HL-60 (cell line): ENCODE results near the gene EP400.

Experiments used
- GABPA ChIP-seq: IDR thresholded peaks from 2 replicates; pipeline ENCODE4 v1.6.1; 2012; ENCODE audit warnings: low read depth
- POLR2AphosphoS5 ChIP-seq: IDR thresholded peaks from 2 replicates; pipeline ENCODE4 v1.6.1; 2012; ENCODE audit warnings: low read depth
- TF ChIP-seq, protein P1 (sequence below): IDR thresholded peaks from one replicate; pipeline ENCODE4 v1.5.1; 2011; ENCODE audit warnings: low read length, control low read depth, inconsistent platforms; ENCODE audit not compliant: insufficient read depth

DNA sequence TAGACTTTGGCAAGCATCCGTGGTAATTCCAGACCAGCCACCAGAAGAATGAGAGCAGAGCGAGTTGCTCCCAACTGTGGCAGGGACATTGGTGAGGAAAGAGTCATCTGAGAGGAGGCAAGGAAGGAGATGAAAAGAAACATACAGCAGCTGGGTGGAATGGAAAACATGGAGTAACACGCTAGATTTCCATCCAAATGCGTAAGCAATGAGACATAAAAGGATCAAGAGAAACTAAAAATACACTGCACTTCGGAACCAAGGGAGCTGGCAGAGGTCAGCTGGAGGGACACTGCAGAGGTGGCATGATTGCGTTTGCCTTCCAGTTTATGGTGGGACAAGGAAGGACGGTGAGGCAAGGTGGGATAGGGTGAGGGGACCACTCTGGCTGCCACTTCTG, 111.5 kb downstream of the EP400 start:
- TF ChIP-seq, protein P1, sequence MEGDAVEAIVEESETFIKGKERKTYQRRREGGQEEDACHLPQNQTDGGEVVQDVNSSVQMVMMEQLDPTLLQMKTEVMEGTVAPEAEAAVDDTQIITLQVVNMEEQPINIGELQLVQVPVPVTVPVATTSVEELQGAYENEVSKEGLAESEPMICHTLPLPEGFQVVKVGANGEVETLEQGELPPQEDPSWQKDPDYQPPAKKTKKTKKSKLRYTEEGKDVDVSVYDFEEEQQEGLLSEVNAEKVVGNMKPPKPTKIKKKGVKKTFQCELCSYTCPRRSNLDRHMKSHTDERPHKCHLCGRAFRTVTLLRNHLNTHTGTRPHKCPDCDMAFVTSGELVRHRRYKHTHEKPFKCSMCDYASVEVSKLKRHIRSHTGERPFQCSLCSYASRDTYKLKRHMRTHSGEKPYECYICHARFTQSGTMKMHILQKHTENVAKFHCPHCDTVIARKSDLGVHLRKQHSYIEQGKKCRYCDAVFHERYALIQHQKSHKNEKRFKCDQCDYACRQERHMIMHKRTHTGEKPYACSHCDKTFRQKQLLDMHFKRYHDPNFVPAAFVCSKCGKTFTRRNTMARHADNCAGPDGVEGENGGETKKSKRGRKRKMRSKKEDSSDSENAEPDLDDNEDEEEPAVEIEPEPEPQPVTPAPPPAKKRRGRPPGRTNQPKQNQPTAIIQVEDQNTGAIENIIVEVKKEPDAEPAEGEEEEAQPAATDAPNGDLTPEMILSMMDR: no peak
- no peak for TF ChIP-seq GABPA
- no peak for TF ChIP-seq POLR2AphosphoS5
